Measurements from ENCODE around the gene STK16. TPM values are rescaled to one million over a fixed set of nuclear protein-coding genes. Genes with fewer than 3 reads are reported as not detected.

STK16 gene
- total RNA-seq, 1 donor from 2014 or later = 29.5 TPM

DNA sequence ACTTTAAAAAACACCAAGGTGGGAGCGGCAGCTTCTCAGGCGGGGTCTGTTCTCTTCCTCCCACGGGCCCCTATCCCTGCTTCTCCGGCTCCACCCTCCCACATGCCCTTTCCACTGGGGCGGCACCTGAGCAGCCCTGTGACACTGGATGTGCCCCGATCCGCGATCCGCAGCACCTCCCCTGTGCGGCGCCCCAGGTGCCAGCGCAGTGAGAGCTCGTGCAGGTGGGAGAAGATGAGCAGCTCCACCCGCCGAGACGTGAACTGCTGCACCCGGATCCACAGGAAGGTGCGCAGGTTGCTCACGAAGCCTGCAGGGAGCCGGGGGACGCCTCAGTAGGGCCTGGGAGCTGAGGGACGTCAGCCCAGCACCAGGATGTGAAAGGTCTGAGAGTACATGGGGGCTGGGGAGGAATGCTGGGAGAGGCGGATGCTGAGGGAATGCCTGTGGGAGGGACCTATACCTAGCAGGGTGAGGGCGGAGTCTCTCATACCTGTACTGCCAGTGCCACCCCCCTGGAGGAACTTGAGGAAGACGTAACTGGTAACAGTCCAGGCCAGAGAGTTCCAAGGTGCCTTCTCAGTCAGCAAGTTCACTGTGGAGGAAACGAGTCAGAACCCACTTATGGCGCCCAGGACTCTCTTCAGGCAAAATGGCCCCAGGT lies 29.3 kb upstream of the STK16 start:
- no peak for DNase-seq (ENCODE audit: low spot score)
- Mint-ChIP-seq H3K27me3 (ENCODE audit: unreplicated experiment) (peaks cover 11% of the 10 kb centered on the region), H3K36me3 (ENCODE audit: low read depth, unreplicated experiment) (peaks cover 4% of the 10 kb centered on the region), H3K27ac (ENCODE audit: unreplicated experiment) (no peak overlapping the region), H3K9me3 (ENCODE audit: unreplicated experiment) (no peaks in the 10 kb centered on the region), H3K4me1 (ENCODE audit: unreplicated experiment) (peaks cover 14% of the 10 kb centered on the region), H3K4me3 (ENCODE audit: unreplicated experiment) (no peak overlapping the region)
- TF ChIP-seq CTCF (IDR thresholded peaks at IDR 0.05; ENCODE audit: unreplicated experiment) = no peak

- H3K4me1 Mint-ChIP-seq (ENCODE audit: unreplicated experiment) = peaks cover 14% of the 10 kb centered on the region
- H3K36me3 Mint-ChIP-seq (ENCODE audit: low read depth, unreplicated experiment) = peaks cover 9% of the 10 kb centered on the region
- DNase-seq (ENCODE audit: low spot score) = no peak
- H3K9me3 Mint-ChIP-seq (ENCODE audit: unreplicated experiment) = no peaks in the 10 kb centered on the region
- no peak overlapping the region for H3K4me3 Mint-ChIP-seq (ENCODE audit: unreplicated experiment)
- no peak for TF ChIP-seq CTCF (IDR thresholded peaks at IDR 0.05; ENCODE audit: unreplicated experiment)
- H3K27me3 Mint-ChIP-seq (ENCODE audit: unreplicated experiment) = peaks cover 12% of the 10 kb centered on the region
- no peak overlapping the region for H3K27ac Mint-ChIP-seq (ENCODE audit: unreplicated experiment)
Measured at GRCh38 chr2:219216535-219216915, 28.8 kb upstream of the STK16 start.

GRCh38 chr2:219218217-219218731 lies 27.0 kb upstream of the STK16 start:
- TF ChIP-seq CTCF (IDR thresholded peaks at IDR 0.05; ENCODE audit: unreplicated experiment) = no peak
- peaks cover 18% of the 10 kb centered on the region for H3K36me3 Mint-ChIP-seq (ENCODE audit: low read depth, unreplicated experiment)
- peak overlapping the region; percentile 74 for H3K27ac Mint-ChIP-seq (ENCODE audit: unreplicated experiment)
- H3K4me3 Mint-ChIP-seq (ENCODE audit: unreplicated experiment) = peak overlapping the region; percentile 85
- H3K4me1 Mint-ChIP-seq (ENCODE audit: unreplicated experiment) = peaks cover 14% of the 10 kb centered on the region
- peak; percentile 62 for DNase-seq (ENCODE audit: low spot score)
- H3K27me3 Mint-ChIP-seq (ENCODE audit: unreplicated experiment) = peaks cover 10% of the 10 kb centered on the region
- H3K9me3 Mint-ChIP-seq (ENCODE audit: unreplicated experiment) = no peaks in the 10 kb centered on the region

GRCh38 chr2:219218732-219219701 lies 26.3 kb upstream of the STK16 start, which contains the start of gene ABCB6:
Gene ABCB6 (minus strand): TSS chr2:219218958. CDS start chr2:219218673, 285 bp downstream.
- Mint-ChIP-seq H3K27me3 (ENCODE audit: unreplicated experiment) (peaks cover 10% of the 10 kb centered on the region), H3K36me3 (ENCODE audit: low read depth, unreplicated experiment) (peaks cover 24% of the 10 kb centered on the region)

More at GRCh38 chr2:219218732-219219701, 26.3 kb upstream of the STK16 start, which contains the start of gene ABCB6:
- DNase-seq (ENCODE audit: low spot score) = peak; percentile 89
- Mint-ChIP-seq H3K4me1 (ENCODE audit: unreplicated experiment) (peaks cover 14% of the 10 kb centered on the region), H3K27ac (ENCODE audit: unreplicated experiment) (peak within 1 kb of the TSS; percentile 74), H3K9me3 (ENCODE audit: unreplicated experiment) (no peaks in the 10 kb centered on the region), H3K4me3 (ENCODE audit: unreplicated experiment) (peak within 1 kb of the TSS; percentile 85)
- TF ChIP-seq CTCF (IDR thresholded peaks at IDR 0.05; ENCODE audit: unreplicated experiment) = no peak

All from endothelial cell (in vitro differentiated cells).